A549 (cell line): Measurements from ENCODE around the gene TMEM184C.

ENCODE experiments used
- EP300 ChIP-seq, 2 experiments: fragments of >200 bp; sonication (Bioruptor Twin); formaldehyde crosslinking; IDR thresholded peaks; 2 replicates in 1 of 2; 3 replicates in 1 of 2; pipeline ENCODE4 v1.6.1; 2016 to 2017
- KDM1A ChIP-seq: fragments of 200-600 bp; sonication (generic); IDR thresholded peaks from 2 replicates; pipeline ENCODE4 v1.6.1; 2016; ENCODE audit warnings: low read depth, mild to moderate bottlenecking
- NFE2L2 ChIP-seq: fragments of 150-350 bp; conservative IDR thresholded peaks from 2 replicates; pipeline ENCODE4 v1.6.1; 2014; ENCODE audit warnings: low read length
- TF ChIP-seq, protein P1 (sequence below): fragments of >200 bp; sonication (Bioruptor Twin); formaldehyde crosslinking; IDR thresholded peaks from 3 replicates; pipeline ENCODE4 v1.5.1; 2016
- TF ChIP-seq, protein P2 (sequence below): fragments of 200-600 bp; sonication (generic); IDR thresholded peaks from 2 replicates; pipeline ENCODE4 v1.6.1; 2016; ENCODE audit warnings: antibody characterized with exemption, mild to moderate bottlenecking, moderate library complexity
- TF ChIP-seq, protein P3 (sequence below): IDR thresholded peaks from 2 replicates; pipeline ENCODE4 v1.6.1; 2012

DNA sequence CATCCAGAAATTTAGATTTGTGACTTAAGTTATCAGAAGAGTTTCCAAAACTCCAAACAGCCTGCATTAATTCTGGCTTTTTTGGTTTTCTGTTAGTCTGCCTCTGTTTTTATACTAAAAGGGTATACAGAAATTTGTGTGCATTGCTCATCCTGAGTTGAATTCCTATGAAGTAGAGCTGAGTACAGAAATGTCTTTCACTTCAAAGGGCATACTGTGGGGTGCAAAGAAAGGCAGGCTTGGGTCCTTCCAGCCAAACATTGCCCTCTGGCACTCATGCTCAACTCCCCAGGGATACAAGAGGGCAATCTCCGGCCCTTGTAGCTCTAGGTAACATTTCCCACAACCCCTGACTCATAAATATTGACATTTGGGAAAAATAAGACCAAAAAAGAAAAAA, 27.6 kb upstream of the TMEM184C start:
- TF ChIP-seq, protein P1, sequence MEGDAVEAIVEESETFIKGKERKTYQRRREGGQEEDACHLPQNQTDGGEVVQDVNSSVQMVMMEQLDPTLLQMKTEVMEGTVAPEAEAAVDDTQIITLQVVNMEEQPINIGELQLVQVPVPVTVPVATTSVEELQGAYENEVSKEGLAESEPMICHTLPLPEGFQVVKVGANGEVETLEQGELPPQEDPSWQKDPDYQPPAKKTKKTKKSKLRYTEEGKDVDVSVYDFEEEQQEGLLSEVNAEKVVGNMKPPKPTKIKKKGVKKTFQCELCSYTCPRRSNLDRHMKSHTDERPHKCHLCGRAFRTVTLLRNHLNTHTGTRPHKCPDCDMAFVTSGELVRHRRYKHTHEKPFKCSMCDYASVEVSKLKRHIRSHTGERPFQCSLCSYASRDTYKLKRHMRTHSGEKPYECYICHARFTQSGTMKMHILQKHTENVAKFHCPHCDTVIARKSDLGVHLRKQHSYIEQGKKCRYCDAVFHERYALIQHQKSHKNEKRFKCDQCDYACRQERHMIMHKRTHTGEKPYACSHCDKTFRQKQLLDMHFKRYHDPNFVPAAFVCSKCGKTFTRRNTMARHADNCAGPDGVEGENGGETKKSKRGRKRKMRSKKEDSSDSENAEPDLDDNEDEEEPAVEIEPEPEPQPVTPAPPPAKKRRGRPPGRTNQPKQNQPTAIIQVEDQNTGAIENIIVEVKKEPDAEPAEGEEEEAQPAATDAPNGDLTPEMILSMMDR: no peak
- no peak for TF ChIP-seq EP300 (IDR thresholded peaks at IDR 0.05)
- no peak for TF ChIP-seq NFE2L2
- no peak for TF ChIP-seq KDM1A
- TF ChIP-seq, protein P2, sequence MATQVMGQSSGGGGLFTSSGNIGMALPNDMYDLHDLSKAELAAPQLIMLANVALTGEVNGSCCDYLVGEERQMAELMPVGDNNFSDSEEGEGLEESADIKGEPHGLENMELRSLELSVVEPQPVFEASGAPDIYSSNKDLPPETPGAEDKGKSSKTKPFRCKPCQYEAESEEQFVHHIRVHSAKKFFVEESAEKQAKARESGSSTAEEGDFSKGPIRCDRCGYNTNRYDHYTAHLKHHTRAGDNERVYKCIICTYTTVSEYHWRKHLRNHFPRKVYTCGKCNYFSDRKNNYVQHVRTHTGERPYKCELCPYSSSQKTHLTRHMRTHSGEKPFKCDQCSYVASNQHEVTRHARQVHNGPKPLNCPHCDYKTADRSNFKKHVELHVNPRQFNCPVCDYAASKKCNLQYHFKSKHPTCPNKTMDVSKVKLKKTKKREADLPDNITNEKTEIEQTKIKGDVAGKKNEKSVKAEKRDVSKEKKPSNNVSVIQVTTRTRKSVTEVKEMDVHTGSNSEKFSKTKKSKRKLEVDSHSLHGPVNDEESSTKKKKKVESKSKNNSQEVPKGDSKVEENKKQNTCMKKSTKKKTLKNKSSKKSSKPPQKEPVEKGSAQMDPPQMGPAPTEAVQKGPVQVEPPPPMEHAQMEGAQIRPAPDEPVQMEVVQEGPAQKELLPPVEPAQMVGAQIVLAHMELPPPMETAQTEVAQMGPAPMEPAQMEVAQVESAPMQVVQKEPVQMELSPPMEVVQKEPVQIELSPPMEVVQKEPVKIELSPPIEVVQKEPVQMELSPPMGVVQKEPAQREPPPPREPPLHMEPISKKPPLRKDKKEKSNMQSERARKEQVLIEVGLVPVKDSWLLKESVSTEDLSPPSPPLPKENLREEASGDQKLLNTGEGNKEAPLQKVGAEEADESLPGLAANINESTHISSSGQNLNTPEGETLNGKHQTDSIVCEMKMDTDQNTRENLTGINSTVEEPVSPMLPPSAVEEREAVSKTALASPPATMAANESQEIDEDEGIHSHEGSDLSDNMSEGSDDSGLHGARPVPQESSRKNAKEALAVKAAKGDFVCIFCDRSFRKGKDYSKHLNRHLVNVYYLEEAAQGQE: no peak
- TF ChIP-seq, protein P3, sequence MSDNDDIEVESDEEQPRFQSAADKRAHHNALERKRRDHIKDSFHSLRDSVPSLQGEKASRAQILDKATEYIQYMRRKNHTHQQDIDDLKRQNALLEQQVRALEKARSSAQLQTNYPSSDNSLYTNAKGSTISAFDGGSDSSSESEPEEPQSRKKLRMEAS: no peak
